SK-N-SH (cell line): ENCODE results near the gene UCP3. TPM values are rescaled to one million over a fixed set of nuclear protein-coding genes. Genes with fewer than 3 reads are reported as not detected.

Experiments
- CTCF ChIA-PET: fragments of 300-600, 350-600 bp; formaldehyde crosslinking; extraction: SDS; loops from one replicate; lab custom pipeline; 2021; lab: Yijun Ruan, JAX
- POLR2A ChIA-PET: fragments of 350-600 bp; sonication (Branson Sonifier 250); formaldehyde crosslinking; extraction: SDS; loops from one replicate; lab custom pipeline; 2020; ENCODE audit warnings: antibody characterized with exemption, inconsistent platforms; lab: Yijun Ruan, JAX
- DNase-seq: peaks from one replicate; pipeline ENCODE4 v3.0.0; 2012
- H2AFZ ChIP-seq: fragments of 200-600 bp; sonication (generic); 2 replicates; pipeline ENCODE4 v1.8.1; 2016; ENCODE audit warnings: antibody characterized with exemption, mild to moderate bottlenecking, low read depth
- H3F3A ChIP-seq: fragments of 200-600 bp; sonication (generic); replicated peaks from 2 replicates; pipeline ENCODE3; 2016; ENCODE audit warnings: antibody characterized with exemption, mild to moderate bottlenecking; ENCODE audit not compliant: insufficient read depth
- H3K27ac ChIP-seq, 2 experiments: fragments of 200-500 bp in 1 of 2; fragments of 200-600 bp in 1 of 2; sonication (Bioruptor generic) in 1 of 2; sonication (generic), shearing (Covaris generic) in 1 of 2; 2 replicates each; pipeline versions ENCODE4 v1.5.1 to v1.6.1; 2014 to 2016; ENCODE audit warnings: low read depth in 2 of 2, inconsistent platforms in 1 of 2, low read length in 1 of 2, mild to moderate bottlenecking in 1 of 2, mixed read lengths in 1 of 2
- H3K27me3 ChIP-seq: fragments of 200-600 bp; sonication (generic), shearing (Covaris generic); 2 replicates; pipeline ENCODE4 v1.6.1; 2016; ENCODE audit warnings: mixed run types; ENCODE audit not compliant: insufficient read depth
- H3K36me3 ChIP-seq, 2 experiments: fragments of 200-500 bp in 1 of 2; fragments of 200-600 bp in 1 of 2; sonication (Bioruptor generic) in 1 of 2; sonication (generic) in 1 of 2; replicated peaks in 1 of 2; 2 replicates each; pipeline versions ENCODE3 to v1.5.1; 2014 to 2016; ENCODE audit warnings: low read length in 1 of 2, mild to moderate bottlenecking in 1 of 2; ENCODE audit not compliant: insufficient read depth in 2 of 2, control insufficient read depth in 1 of 2
- H3K4me1 ChIP-seq, 2 experiments: fragments of 200-500 bp in 1 of 2; fragments of 200-600 bp in 1 of 2; sonication (Bioruptor generic) in 1 of 2; sonication (generic), shearing (Covaris generic) in 1 of 2; 2 replicates each; pipeline versions ENCODE4 v1.5.1 to v1.6.1; 2014 to 2016; ENCODE audit warnings: low read depth in 1 of 2, low read length in 1 of 2, mixed run types in 1 of 2; ENCODE audit not compliant: insufficient read depth in 2 of 2, control insufficient read depth in 1 of 2
- H3K4me2 ChIP-seq: fragments of 200-600 bp; sonication (generic), shearing (Covaris generic); 2 replicates; pipeline ENCODE4 v1.6.1; 2017; ENCODE audit warnings: mixed run types
- H3K4me3 ChIP-seq, 2 experiments: fragments of 200-500 bp in 1 of 2; fragments of 200-600 bp in 1 of 2; sonication (Bioruptor generic) in 1 of 2; sonication (generic), shearing (Covaris generic) in 1 of 2; 2 replicates each; pipeline versions ENCODE4 v1.5.1 to v1.8.1; 2014 to 2016; ENCODE audit warnings: low read depth in 2 of 2, inconsistent platforms in 1 of 2, low read length in 1 of 2, mild to moderate bottlenecking in 1 of 2, mixed read lengths in 1 of 2, moderate library complexity in 1 of 2
- H3K79me2 ChIP-seq: fragments of 200-600 bp; sonication (generic); 2 replicates; pipeline ENCODE4 v1.8.1; 2017; ENCODE audit warnings: mild to moderate bottlenecking; ENCODE audit not compliant: insufficient read depth
- H3K9ac ChIP-seq: fragments of 200-600 bp; sonication (generic); 2 replicates; pipeline ENCODE4 v1.6.1; 2017; ENCODE audit warnings: mixed run types
- H3K9me2 ChIP-seq: fragments of 200-600 bp; sonication (generic); 2 replicates; pipeline ENCODE4 v1.6.1; 2017; ENCODE audit warnings: mixed run types
- H3K9me3 ChIP-seq: fragments of 200-600 bp; sonication (generic); 2 replicates; pipeline ENCODE4 v1.6.1; 2017; ENCODE audit warnings: mixed run types, mild to moderate bottlenecking, moderate library complexity
- H4K20me1 ChIP-seq: fragments of 200-600 bp; sonication (generic); 2 replicates; pipeline ENCODE4 v1.6.1; 2017; ENCODE audit warnings: mild to moderate bottlenecking, mixed run types; ENCODE audit not compliant: insufficient read depth
- CTCF ChIP-seq: fragments of 200-600 bp; sonication (generic); IDR thresholded peaks from 2 replicates; pipeline ENCODE4 v1.6.1; 2017; ENCODE audit warnings: antibody characterized with exemption, mild to moderate bottlenecking, moderate library complexity
- ELF1 ChIP-seq: IDR thresholded peaks from 2 replicates; pipeline ENCODE4 v1.4.0; 2012
- FOXM1 ChIP-seq: IDR thresholded peaks from 2 replicates; pipeline ENCODE4 v1.4.0; 2012; ENCODE audit warnings: low read depth, mild to moderate bottlenecking
- GABPA ChIP-seq: IDR thresholded peaks from 2 replicates; pipeline ENCODE4 v1.4.0; 2012; ENCODE audit warnings: low read depth, mild to moderate bottlenecking
- JUND ChIP-seq: IDR thresholded peaks from 2 replicates; pipeline ENCODE4 v1.4.0; 2012
- MXI1 ChIP-seq: IDR thresholded peaks from 2 replicates; pipeline ENCODE4 v1.6.1; 2012; ENCODE audit warnings: mild to moderate bottlenecking, low read depth, low read length, improper control_type of control experiment
- RAD21 ChIP-seq: IDR thresholded peaks from 2 replicates; pipeline ENCODE4 v1.6.1; 2012; ENCODE audit warnings: mild to moderate bottlenecking, low read length
- RFX5 ChIP-seq: IDR thresholded peaks from 2 replicates; pipeline ENCODE4 v1.6.1; 2012; ENCODE audit warnings: mild to moderate bottlenecking, improper control_type of control experiment, low read length
- SMC3 ChIP-seq: IDR thresholded peaks from 2 replicates; pipeline ENCODE4 v1.6.1; 2012; ENCODE audit warnings: low read depth, low read length, improper control_type of control experiment
- TAF1 ChIP-seq: IDR thresholded peaks from 2 replicates; pipeline ENCODE4 v1.6.1; 2012; ENCODE audit warnings: low read depth, mild to moderate bottlenecking, low read length, moderate library complexity, borderline replicate concordance
- TCF12 ChIP-seq: IDR thresholded peaks from 2 replicates; pipeline ENCODE4 v1.4.0; 2012
- USF1 ChIP-seq: IDR thresholded peaks from 2 replicates; pipeline ENCODE4 v1.4.0; 2012; ENCODE audit warnings: low read depth, borderline replicate concordance
- USF2 ChIP-seq: fragments of 150-350 bp; IDR thresholded peaks from 2 replicates; pipeline ENCODE4 v1.6.1; 2017; ENCODE audit warnings: antibody characterized with exemption, low read length, low read depth, borderline replicate concordance
- YY1 ChIP-seq: IDR thresholded peaks from 2 replicates; pipeline ENCODE4 v1.4.0; 2012; ENCODE audit warnings: low read depth, mild to moderate bottlenecking
- ZBTB33 ChIP-seq: IDR thresholded peaks from 2 replicates; pipeline ENCODE4 v1.4.0; 2012; ENCODE audit warnings: low read depth, borderline replicate concordance
- WGBS: methylation state at CpG from one replicate; pipeline ENCODE4 v1.1.6; 2017; ENCODE audit warnings: low lambda C conversion rate; 5-methylcytosine and 5-hydroxymethylcytosine counted together
- polyA plus RNA-seq, 3 experiments: library from polyadenylated mRNA; depleted of rRNA; stranded (reverse); fragments of >200 nt; gene quantifications; 2 replicates each; pipeline ENCODE4 v1.2.3, GENCODE V29; 2012

UCP3 gene
- polyA plus RNA-seq, 1 of the 3 experiments (the other 2 are of a cell fraction), result 1.2 TPM

- POLR2A ChIA-PET, result no interaction called here
- 95% methylated on average over 4 of the region's 4 CpGs for WGBS
- H3K36me3 ChIP-seq, result peaks cover 36 to 83% of the 10 kb centered on the region in 2 experiments
- H3F3A ChIP-seq, result no peaks in the 10 kb centered on the region
- TF ChIP-seq SMC3 (no peak), FOXM1 (no peak), TCF12 (no peak), YY1 (no peak), RAD21 (no peak), RFX5 (no peak), USF1 (no peak), MXI1 (no peak), ZBTB33 (no peak), USF2 (no peak), JUND (no peak), ELF1 (no peak), CTCF (no peak), TAF1 (no peak), GABPA (no peak)
- H4K20me1 ChIP-seq, result no peaks in the 10 kb centered on the region
- H3K9me3 ChIP-seq, result no peaks in the 10 kb centered on the region
- H3K9ac ChIP-seq, result no peak overlapping the region
- H3K9me2 ChIP-seq, result no peaks in the 10 kb centered on the region
- no peaks in the 10 kb centered on the region for H3K79me2 ChIP-seq
- no peak overlapping the region for H3K27ac ChIP-seq
- H3K4me1 ChIP-seq, result no peaks in the 10 kb centered on the region
- H3K4me2 ChIP-seq, result no peak overlapping the region
- H3K4me3 ChIP-seq, result no peak overlapping the region
- CTCF ChIA-PET, result interaction anchor here (1.0 kb wide), 1 partner anchor 36 kb away, joined by 3 read pairs; no protein-coding TSS in a partner anchor
- DNase-seq, result no peak
- H2AFZ ChIP-seq, result no peak overlapping the region
- no peaks in the 10 kb centered on the region for H3K27me3 ChIP-seq
Observed at GRCh38 chr11:74037309-74037708, 28.4 kb upstream of the UCP3 start.
